H9 (cell line): Measurements from ENCODE around the gene BAIAP2L1. TPM values are rescaled to one million over a fixed set of nuclear protein-coding genes. Genes with fewer than 3 reads are reported as not detected.

Source experiments
- DNase-seq: peaks from one replicate; pipeline ENCODE4 v3.0.0-alpha.2; 2017
- H2AFZ ChIP-seq: one replicate; pipeline ENCODE4 v1.6.1; 2013; ENCODE audit warnings: mild to moderate bottlenecking, low read length, control low read depth, moderate library complexity
- H2AK5ac ChIP-seq: 2 replicates; pipeline ENCODE4 v1.6.1; 2013; ENCODE audit warnings: low read length, control low read depth, mixed read lengths; ENCODE audit not compliant: insufficient read length
- H2BK120ac ChIP-seq: one replicate; pipeline ENCODE4 v1.6.1; 2013; ENCODE audit warnings: low read depth, mild to moderate bottlenecking, low read length, control low read depth, inconsistent platforms; ENCODE audit not compliant: poor library complexity, severe bottlenecking
- H2BK12ac ChIP-seq: 2 replicates; pipeline ENCODE4 v1.6.1; 2013; ENCODE audit warnings: low read length, control low read depth, mixed read lengths, low read depth; ENCODE audit not compliant: insufficient read length
- H2BK15ac ChIP-seq: 2 replicates; pipeline ENCODE4 v1.6.1; 2013; ENCODE audit warnings: low read depth, low read length, control low read depth
- H2BK20ac ChIP-seq: one replicate; pipeline ENCODE4 v1.6.1; 2013; ENCODE audit warnings: low read depth, mild to moderate bottlenecking, low read length, control low read depth, inconsistent platforms; ENCODE audit not compliant: poor library complexity, severe bottlenecking
- H2BK5ac ChIP-seq: 2 replicates; pipeline ENCODE4 v1.6.1; 2013; ENCODE audit warnings: low read length, control low read depth, mixed read lengths; ENCODE audit not compliant: insufficient read length
- H3K14ac ChIP-seq: 2 replicates; pipeline ENCODE4 v1.6.1; 2013; ENCODE audit warnings: low read length, control low read depth; ENCODE audit not compliant: insufficient read depth
- H3K18ac ChIP-seq: 2 replicates; pipeline ENCODE4 v1.6.1; 2013; ENCODE audit warnings: low read depth, mild to moderate bottlenecking, mixed read lengths, low read length, control low read depth; ENCODE audit not compliant: insufficient read length
- H3K23ac ChIP-seq: 2 replicates; pipeline ENCODE4 v1.6.1; 2013; ENCODE audit warnings: low read length, control low read depth, mixed read lengths, low read depth; ENCODE audit not compliant: insufficient read length
- H3K23me2 ChIP-seq: 2 replicates; pipeline ENCODE4 v1.6.1; 2013; ENCODE audit warnings: low read depth, mild to moderate bottlenecking, mixed read lengths, low read length, control low read depth; ENCODE audit not compliant: insufficient read length, poor library complexity, severe bottlenecking
- H3K27ac ChIP-seq: 2 replicates; pipeline ENCODE4 v1.5.1; 2013; ENCODE audit warnings: low read length, control low read depth, mixed read lengths, low read depth; ENCODE audit not compliant: insufficient read length
- H3K27me3 ChIP-seq: 2 replicates; pipeline ENCODE4 v1.6.1; 2013; ENCODE audit warnings: low read length, control low read depth, inconsistent platforms; ENCODE audit not compliant: insufficient read depth
- H3K4ac ChIP-seq: 2 replicates; pipeline ENCODE4 v1.6.1; 2013; ENCODE audit warnings: low read depth, mild to moderate bottlenecking, control low read depth, inconsistent platforms, low read length, moderate library complexity
- H3K4me1 ChIP-seq: 2 replicates; pipeline ENCODE4 v1.6.1; 2013; ENCODE audit warnings: low read length, control low read depth, inconsistent platforms; ENCODE audit not compliant: insufficient read depth
- H3K4me2 ChIP-seq: 2 replicates; pipeline ENCODE4 v1.6.1; 2013; ENCODE audit warnings: low read length, control low read depth, mixed read lengths; ENCODE audit not compliant: insufficient read length, insufficient read depth
- H3K56ac ChIP-seq: 2 replicates; pipeline ENCODE4 v1.6.1; 2013; ENCODE audit warnings: low read depth, mild to moderate bottlenecking, mixed read lengths, low read length, control low read depth; ENCODE audit not compliant: insufficient read length
- H3K79me1 ChIP-seq: 2 replicates; pipeline ENCODE4 v1.6.1; 2013; ENCODE audit warnings: low read depth, mild to moderate bottlenecking, moderate library complexity, low read length, control low read depth, inconsistent platforms; ENCODE audit not compliant: insufficient read depth, poor library complexity, severe bottlenecking
- H3K79me2 ChIP-seq: 2 replicates; pipeline ENCODE4 v1.6.1; 2013; ENCODE audit warnings: low read length, control low read depth, inconsistent platforms; ENCODE audit not compliant: insufficient read depth
- H3K9ac ChIP-seq: 2 replicates; pipeline ENCODE4 v1.6.1; 2013; ENCODE audit warnings: low read length, control low read depth, mixed read lengths; ENCODE audit not compliant: insufficient read length; ENCODE audit errors: extremely low read depth
- H3K9me3 ChIP-seq: one replicate; pipeline ENCODE4 v1.6.1; 2013; ENCODE audit warnings: low read depth, low read length, inconsistent platforms; ENCODE audit not compliant: control insufficient read depth
- H3T11ph ChIP-seq: one replicate; pipeline ENCODE4 v1.6.1; 2013; ENCODE audit warnings: mild to moderate bottlenecking, low read length, control low read depth, inconsistent platforms
- H4K20me1 ChIP-seq: one replicate; pipeline ENCODE4 v1.6.1; 2013; ENCODE audit not compliant: control insufficient read depth, insufficient read length, insufficient read depth
- H4K5ac ChIP-seq: 2 replicates; pipeline ENCODE4 v1.6.1; 2013; ENCODE audit warnings: low read depth, mild to moderate bottlenecking, mixed read lengths, low read length, control low read depth; ENCODE audit not compliant: insufficient read length
- H4K8ac ChIP-seq: replicated peaks from 2 replicates; pipeline ENCODE4 v1.6.1; 2013; ENCODE audit warnings: low read length, control low read depth, mixed read lengths, low read depth; ENCODE audit not compliant: insufficient read length
- H4K91ac ChIP-seq: 2 replicates; pipeline ENCODE4 v1.6.1; 2013; ENCODE audit warnings: low read depth, mild to moderate bottlenecking, moderate library complexity, mixed read lengths, low read length, control low read depth; ENCODE audit not compliant: insufficient read length
- H3K27ac Mint-ChIP-seq, 3 experiments: 2 replicates in 2 of 3; 3 replicates in 1 of 3; pipeline ENCODE4 v1.8.0; 2020 to 2021; ENCODE audit warnings: mixed read lengths in 3 of 3, mild to moderate bottlenecking in 1 of 3, moderate library complexity in 1 of 3
- H3K27me3 Mint-ChIP-seq: 2 replicates; pipeline ENCODE4 v1.8.0; 2021; ENCODE audit warnings: low read depth, mild to moderate bottlenecking, moderate library complexity, mixed read lengths
- H3K36me3 Mint-ChIP-seq, 3 experiments: 2 replicates in 2 of 3; 3 replicates in 1 of 3; pipeline ENCODE4 v1.8.0; 2020 to 2021; ENCODE audit warnings: low read depth in 3 of 3, mixed read lengths in 3 of 3; ENCODE audit not compliant: insufficient read depth in 1 of 3
- H3K4me1 Mint-ChIP-seq, 2 experiments: 2 replicates each; pipeline ENCODE4 v1.8.0; 2020; ENCODE audit warnings: mixed read lengths in 2 of 2
- H3K4me3 Mint-ChIP-seq, 2 experiments: 2 replicates in 1 of 2; 3 replicates in 1 of 2; pipeline ENCODE4 v1.8.0; 2020 to 2021; ENCODE audit warnings: mild to moderate bottlenecking in 2 of 2, mixed read lengths in 2 of 2, moderate library complexity in 1 of 2
- H3K9me3 Mint-ChIP-seq, 2 experiments: 2 replicates in 1 of 2; 3 replicates in 1 of 2; pipeline ENCODE4 v1.8.0; 2020; ENCODE audit warnings: mild to moderate bottlenecking in 2 of 2, mixed read lengths in 2 of 2, moderate library complexity in 1 of 2
- CTCF ChIP-seq: fragments of 200-600 bp; sonication (generic); conservative IDR thresholded peaks from 3 replicates; pipeline ENCODE4 v1.8.0; 2021; ENCODE audit warnings: antibody characterized with exemption, mild to moderate bottlenecking
- WGBS: extraction: QIAGEN DNeasy Blood & Tissue Kit; methylation state at CpG from one replicate; pipeline ENCODE4 v1.1.7; 2013; ENCODE audit warnings: missing lambda C conversion rate, low lambda C conversion rate, mixed read lengths; ENCODE audit not compliant: insufficient read length; ENCODE audit errors: extremely low coverage; 5-methylcytosine and 5-hydroxymethylcytosine counted together
- total RNA-seq: library from RNA; stranded (reverse); gene quantifications from 2 replicates; pipeline ENCODE4 v1.2.1, GENCODE V29; 2021

BAIAP2L1 gene
- total RNA-seq, 1 experiment from 2014 or later, result 25.9 TPM

GRCh38 chr7:98242342-98242741, 158.5 kb downstream of the BAIAP2L1 start:
- Histone ChIP-seq H4K5ac (no peak overlapping the region), H2BK20ac (no peak overlapping the region), H2AK5ac (no peak overlapping the region), H3K18ac (no peak overlapping the region), H3K79me2 (no peaks in the 10 kb centered on the region), H3K9ac (no peak overlapping the region), H3K27ac (no peak overlapping the region), H2BK5ac (no peak overlapping the region), H2BK12ac (no peak overlapping the region), H2AFZ (no peak overlapping the region), H4K8ac (no peak overlapping the region), H3K9me3 (no peaks in the 10 kb centered on the region), H3K4me1 (no peaks in the 10 kb centered on the region), H3K4me2 (no peak overlapping the region), H3K56ac (no peak overlapping the region), H3K4ac (no peak overlapping the region), H3K27me3 (no peaks in the 10 kb centered on the region), H3K14ac (no peak overlapping the region), H3K23me2 (no peaks in the 10 kb centered on the region), H3K23ac (no peak overlapping the region), H4K91ac (no peak overlapping the region), H3K79me1 (no peaks in the 10 kb centered on the region), H4K20me1 (no peaks in the 10 kb centered on the region), H2BK15ac (no peak overlapping the region), H3T11ph (no peak overlapping the region), H2BK120ac (no peak overlapping the region)
- Mint-ChIP-seq H3K4me3 (no peak overlapping the region), H3K27ac (no peak overlapping the region), H3K4me1 (peaks cover 0 to 13% of the 10 kb centered on the region in 2 experiments; a peak in 3 of 4 replicates), H3K36me3 (peaks cover 0 to 3% (median 2%) of the 10 kb centered on the region in 3 experiments; a peak in 1 of 7 replicates), H3K27me3 (no peaks in the 10 kb centered on the region), H3K9me3 (no peaks in the 10 kb centered on the region)
- TF ChIP-seq CTCF, result no peak
- DNase-seq, result no peak
- whole genome bisulfite sequencing, result no CpG with 5 or more reads among the region's 1 CpG
